ENCODE results near the gene TNIP2. TPM values are rescaled to one million over a fixed set of nuclear protein-coding genes. Genes with fewer than 3 reads are reported as not detected.

The TNIP2 gene
- total RNA-seq, 2 experiments from 2014 or later, result 26.2 to 32.1 TPM

Other genes with a start within 250 kb of the TNIP2 start
- gene FAM193A, start 219.7 kb downstream of the TNIP2 start, total RNA-seq (2014; rRNA removed; shearing (Covaris generic)), result 17.1 and 17.8 TPM in 2 replicates
- gene FAM193A, start 219.7 kb downstream of the TNIP2 start, total RNA-seq (2022), result 36.7 and 38.6 TPM in 2 replicates
- gene SH3BP2, start 36.7 kb upstream of the TNIP2 start, total RNA-seq (2014; rRNA removed; shearing (Covaris generic)), result 6.9 and 10.9 TPM in 2 replicates
- gene SH3BP2, start 36.7 kb upstream of the TNIP2 start, total RNA-seq (2022), result 23.8 and 31.6 TPM in 2 replicates
- 77.1 and 85.3 TPM in 2 replicates for gene ADD1, start 87.5 kb upstream of the TNIP2 start, total RNA-seq (2014; rRNA removed; shearing (Covaris generic))
- 108 TPM in 2 replicates for gene ADD1, start 87.5 kb upstream of the TNIP2 start, total RNA-seq (2022)
- gene NOP14, start 207.1 kb upstream of the TNIP2 start, total RNA-seq (2014; rRNA removed; shearing (Covaris generic)), result 31.7 and 35.9 TPM in 2 replicates
- gene NOP14, start 207.1 kb upstream of the TNIP2 start, total RNA-seq (2022), result 56.7 and 66.2 TPM in 2 replicates
- gene GRK4, start 207.2 kb upstream of the TNIP2 start, total RNA-seq (2014; rRNA removed; shearing (Covaris generic)), result 5.3 and 6.5 TPM in 2 replicates
- gene GRK4, start 207.2 kb upstream of the TNIP2 start, total RNA-seq (2022), result 8.9 and 9.1 TPM in 2 replicates